ENCODE measurements around the gene TPGS1.

Gene TPGS1, protein sequence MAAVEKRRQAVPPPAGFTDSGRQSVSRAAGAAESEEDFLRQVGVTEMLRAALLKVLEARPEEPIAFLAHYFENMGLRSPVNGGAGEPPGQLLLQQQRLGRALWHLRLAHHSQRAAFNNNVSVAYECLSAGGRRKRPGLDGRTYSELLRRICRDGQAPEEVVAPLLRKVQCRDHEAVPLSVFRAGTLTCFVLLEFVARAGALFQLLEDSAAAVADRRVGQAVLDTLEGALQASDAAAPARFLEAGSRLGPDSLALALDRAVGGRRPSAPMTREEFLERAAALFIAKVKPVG

DNA sequence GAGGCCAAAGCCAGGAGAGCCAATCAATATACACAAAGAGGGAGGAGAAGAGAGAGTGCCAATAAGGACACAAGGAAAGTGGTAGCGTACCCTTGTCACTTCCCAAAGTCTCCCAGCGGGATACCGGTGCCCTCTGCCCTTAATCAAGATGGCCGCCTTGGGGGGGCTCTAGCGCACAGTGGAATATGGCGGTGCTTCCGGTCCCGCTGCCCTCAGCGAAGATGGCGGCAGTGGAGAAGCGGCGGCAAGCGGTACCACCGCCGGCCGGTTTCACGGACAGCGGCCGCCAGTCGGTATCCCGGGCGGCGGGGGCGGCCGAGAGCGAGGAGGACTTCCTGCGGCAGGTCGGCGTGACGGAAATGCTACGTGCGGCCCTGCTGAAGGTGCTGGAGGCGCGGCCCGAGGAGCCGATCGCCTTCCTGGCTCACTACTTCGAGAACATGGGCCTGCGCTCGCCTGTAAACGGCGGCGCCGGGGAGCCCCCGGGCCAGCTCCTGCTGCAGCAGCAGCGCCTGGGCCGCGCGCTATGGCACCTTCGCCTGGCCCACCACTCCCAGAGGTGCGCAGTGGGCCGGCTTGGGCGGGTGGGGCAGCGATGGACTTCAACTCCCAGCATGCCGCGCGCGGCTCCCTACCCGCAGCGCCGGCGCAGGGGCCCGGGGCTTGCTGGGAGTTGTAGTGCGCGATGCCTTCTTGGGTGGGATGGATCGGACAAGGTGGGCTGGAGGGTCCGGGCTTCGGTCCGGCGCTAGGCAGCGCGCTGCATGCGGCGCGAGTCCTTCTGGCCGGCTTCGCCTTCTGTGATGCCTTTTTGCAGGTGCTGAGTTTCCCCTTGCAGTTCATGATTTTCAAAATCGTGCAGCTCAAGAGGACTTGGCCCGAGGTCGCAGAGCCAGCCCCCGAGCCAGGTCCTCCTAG is at the start of gene TPGS1:
TSS of gene TPGS1 (plus strand) at position 212 of the 918 bp plus-strand sequence. CDS start at position 222, 10 bp downstream.
- H3K4me1 ChIP-seq (ENCODE audit: insufficient read depth, low read length) = no peaks in the 10 kb centered on the region
- no peaks in the 10 kb centered on the region; the same call in 1 of the 2 replicates for H3K9me3 ChIP-seq (ENCODE audit: control insufficient read depth, insufficient read depth, low read length)
- peak within 1 kb of the TSS; percentile 84 for H3K9ac ChIP-seq (ENCODE audit: low read depth, low read length)
- no peaks in the 10 kb centered on the region for H3K36me3 ChIP-seq (ENCODE audit: insufficient read depth, low read length)

DNA sequence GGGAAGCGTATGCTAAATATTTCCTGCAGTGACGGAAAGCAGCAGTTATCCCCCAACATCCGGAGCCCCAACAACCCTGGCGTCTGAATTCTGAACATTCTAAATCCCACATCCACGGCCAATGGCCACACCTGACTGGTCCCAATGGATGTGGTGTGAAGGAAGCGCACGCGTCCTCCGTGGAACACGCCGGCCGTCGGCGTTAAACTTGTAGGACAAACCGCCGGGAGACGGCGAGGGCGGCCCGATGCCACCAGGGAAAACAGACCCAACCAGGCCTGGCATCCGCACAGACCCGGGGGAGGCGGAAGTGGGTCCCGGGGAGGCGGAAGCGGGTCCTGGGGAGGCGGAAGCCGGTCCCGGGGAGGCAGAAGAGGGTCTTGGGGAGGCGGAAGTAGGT is 49.7 kb upstream of the TPGS1 start:
- H3K36me3 ChIP-seq (ENCODE audit: insufficient read depth, low read length) = no peaks in the 10 kb centered on the region
- no peak overlapping the region for H3K9ac ChIP-seq (ENCODE audit: low read depth, low read length)
- H3K9me3 ChIP-seq (ENCODE audit: control insufficient read depth, insufficient read depth, low read length) = peaks cover 6% of the 10 kb centered on the region; the same call in 1 of the 2 replicates
- no peaks in the 10 kb centered on the region for H3K4me1 ChIP-seq (ENCODE audit: insufficient read depth, low read length)

DNA sequence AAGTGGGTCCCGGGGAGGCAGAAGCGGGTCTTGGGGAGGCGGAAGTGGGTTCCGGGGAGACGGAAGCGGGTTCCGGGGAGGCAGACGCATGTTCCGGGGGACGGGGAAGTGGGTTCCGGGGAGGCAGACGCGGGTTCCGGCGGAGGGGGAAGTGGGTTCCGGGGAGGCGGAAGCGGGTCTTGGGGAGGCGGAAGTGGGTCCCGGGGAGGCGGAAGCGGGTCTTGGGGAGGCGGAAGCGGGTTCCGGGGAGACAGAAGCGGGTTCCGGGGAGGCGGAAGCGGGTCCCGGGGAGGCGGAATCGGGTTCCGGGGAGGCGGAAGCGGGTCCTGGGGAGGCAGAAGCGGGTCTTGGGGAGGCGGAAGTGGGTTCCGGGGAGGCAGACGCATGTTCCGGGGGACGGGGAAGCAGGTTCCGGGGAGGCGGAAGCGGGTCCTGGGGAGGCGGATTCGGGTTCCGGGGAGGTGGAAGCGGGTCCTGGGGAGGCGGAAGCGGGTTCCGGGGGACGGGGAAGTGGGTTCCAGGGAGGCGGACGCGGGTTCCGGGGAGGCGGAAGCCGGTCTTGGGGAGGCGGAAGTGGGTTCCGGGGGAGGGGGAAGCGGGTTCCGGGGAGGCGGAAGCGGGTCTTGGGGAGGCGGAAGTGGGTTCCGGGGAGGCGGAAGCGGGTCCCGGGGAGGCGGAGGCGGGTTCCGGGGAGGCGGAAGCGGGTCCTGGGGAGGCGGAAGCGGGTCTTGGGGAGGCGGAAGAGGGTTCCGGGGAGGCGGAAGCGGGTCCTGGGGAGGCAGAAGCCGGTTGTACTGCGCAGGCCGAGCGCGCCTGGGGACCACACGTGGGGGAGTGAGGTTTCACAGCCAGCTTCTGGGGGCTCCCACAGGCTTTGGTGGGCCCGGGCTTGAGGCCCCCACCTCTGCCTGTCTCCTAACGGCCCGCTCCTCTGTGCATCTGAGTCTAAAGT is 48.9 kb upstream of the TPGS1 start:
- H3K36me3 ChIP-seq (ENCODE audit: insufficient read depth, low read length) = no peaks in the 10 kb centered on the region
- peaks cover 6% of the 10 kb centered on the region; the same call in 1 of the 2 replicates for H3K9me3 ChIP-seq (ENCODE audit: control insufficient read depth, insufficient read depth, low read length)
- no peak overlapping the region for H3K9ac ChIP-seq (ENCODE audit: low read depth, low read length)
- no peaks in the 10 kb centered on the region for H3K4me1 ChIP-seq (ENCODE audit: insufficient read depth, low read length)

DNA sequence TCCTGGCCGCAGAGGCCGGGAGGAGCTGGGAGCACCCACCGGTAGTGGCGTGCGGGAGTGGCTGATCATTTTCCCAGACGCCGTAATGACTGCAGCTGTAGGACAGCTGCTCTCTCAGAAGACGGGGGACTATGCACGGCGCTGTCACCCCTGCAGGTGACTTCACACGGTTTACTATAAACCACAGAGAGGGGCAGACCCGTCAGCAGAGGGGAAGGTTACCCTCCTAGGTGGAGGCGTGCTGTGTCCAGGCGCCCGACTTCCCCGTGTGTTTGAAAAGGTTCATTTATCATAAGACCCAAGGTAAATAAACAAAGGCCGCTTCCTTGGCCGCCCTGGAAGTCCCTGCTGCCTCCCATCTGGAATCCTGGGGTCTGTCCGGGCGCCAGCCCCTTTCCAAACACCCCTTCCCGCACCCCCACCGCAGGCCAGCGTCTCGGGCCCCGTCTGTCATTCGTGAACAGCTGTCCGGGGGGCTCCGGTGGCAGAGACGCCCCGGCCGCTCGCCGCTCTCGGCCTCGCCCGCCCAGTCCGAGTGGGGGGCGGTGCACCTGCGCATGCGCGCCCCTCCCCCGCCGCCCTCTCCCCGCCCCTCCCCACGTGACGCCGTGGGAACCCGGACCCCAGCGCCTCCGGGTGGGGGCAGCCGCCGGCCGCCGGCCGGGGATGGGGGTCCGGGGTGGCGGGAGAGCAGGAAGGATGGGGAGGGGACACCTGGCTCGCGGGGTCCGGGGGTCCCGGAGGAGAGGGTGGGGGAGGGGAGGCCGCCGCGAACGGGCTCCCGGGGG is 47.4 kb upstream of the TPGS1 start:
- peak overlapping the region; percentile 89 for H3K9ac ChIP-seq (ENCODE audit: low read depth, low read length)
- H3K9me3 ChIP-seq (ENCODE audit: control insufficient read depth, insufficient read depth, low read length) = no peaks in the 10 kb centered on the region
- no peaks in the 10 kb centered on the region for H3K36me3 ChIP-seq (ENCODE audit: insufficient read depth, low read length)
- H3K4me1 ChIP-seq (ENCODE audit: insufficient read depth, low read length) = no peaks in the 10 kb centered on the region

DNA sequence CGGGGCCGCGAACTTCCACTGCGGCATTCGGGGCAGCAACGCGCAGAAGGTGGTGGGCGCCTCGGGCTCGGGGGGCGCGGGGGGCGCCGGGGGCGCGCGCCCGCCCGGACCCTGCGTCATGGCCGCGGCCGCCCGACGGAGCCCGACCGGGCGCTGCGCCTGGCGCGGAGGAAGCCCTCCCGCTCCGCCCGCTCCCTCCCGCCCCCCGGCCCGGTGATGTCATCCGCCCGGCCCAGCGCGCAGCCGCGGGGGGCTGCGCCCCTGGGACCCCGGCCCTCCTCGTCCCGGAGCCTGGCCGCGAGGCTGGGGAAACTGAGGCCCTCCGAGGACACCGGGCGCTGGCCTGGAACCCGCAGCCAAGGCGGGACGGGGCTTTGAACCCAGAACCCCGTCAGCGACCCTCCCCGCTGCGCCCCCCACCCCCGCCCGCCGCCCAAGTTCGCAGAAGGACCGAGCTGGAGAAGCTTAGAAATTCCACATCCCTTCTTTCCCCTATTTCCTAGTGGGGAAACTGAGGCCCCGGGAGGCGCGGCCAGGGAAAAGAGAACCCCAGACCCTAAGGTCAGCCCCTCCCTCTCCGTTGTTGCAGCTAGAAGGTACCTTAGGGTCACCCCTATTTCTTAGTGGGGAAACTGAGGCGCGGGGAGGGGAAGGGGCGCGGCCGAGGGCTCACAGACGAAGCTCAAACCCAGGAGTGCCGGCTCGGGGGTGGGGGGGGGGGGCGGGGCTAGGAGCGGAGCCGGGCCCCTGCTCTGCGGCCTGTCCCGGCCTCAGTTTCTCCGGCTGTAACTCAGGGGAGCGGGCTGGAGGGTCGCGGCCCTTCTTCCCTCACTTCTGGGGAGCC is 46.2 kb upstream of the TPGS1 start, which contains the start of gene SHC2:
TSS of gene SHC2 (minus strand) at position 157 of the 844 bp plus-strand sequence. CDS start at position 120, 37 bp downstream.
- H3K36me3 ChIP-seq (ENCODE audit: insufficient read depth, low read length) = no peaks in the 10 kb centered on the region
- peak within 1 kb of the TSS; percentile 89 for H3K9ac ChIP-seq (ENCODE audit: low read depth, low read length)
- no peaks in the 10 kb centered on the region for H3K4me1 ChIP-seq (ENCODE audit: insufficient read depth, low read length)
- H3K9me3 ChIP-seq (ENCODE audit: control insufficient read depth, insufficient read depth, low read length) = no peaks in the 10 kb centered on the region

DNA sequence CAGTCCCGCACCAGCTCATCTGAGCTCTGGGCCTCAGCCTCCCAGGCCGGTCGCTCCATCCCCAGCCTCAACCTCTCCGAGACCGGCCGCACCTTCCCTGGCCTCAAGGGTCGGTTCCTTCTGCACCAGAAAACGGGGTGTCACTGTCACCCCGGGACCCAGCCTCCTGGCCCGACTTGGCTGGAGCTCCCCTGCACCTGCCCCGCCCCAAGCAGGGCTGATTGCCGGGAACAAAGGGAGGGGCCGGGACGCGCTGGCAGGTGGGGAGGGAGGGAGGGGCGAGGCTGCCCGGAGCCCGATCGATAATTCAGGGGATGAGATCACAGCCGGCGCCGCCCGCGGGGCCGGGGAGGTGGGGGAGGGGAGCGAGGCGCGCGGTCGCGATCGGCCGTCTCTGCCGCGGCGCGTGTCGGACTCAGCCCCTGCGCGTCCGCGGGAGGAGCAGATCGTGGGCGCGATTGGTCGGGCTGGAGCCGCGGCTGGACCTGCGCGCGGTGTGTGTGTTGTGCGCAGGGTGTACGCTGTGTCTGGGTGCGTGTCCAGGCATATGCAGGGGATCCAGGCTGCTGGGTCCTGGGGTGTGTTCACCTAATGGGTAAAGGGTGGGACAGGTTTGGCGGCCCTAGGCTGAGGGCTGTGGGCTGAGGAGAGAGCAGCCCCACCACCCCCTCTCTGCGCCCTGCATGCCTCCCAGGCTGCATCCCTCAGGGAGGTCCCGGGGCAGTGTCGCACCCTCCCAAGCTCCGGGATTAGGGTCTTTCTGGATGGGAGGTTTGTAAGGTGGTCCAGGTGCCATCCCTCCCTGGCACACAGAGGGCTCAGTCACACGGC is 45.4 kb upstream of the TPGS1 start:
- Histone ChIP-seq H3K9ac (ENCODE audit: low read depth, low read length) (peak overlapping the region; percentile 48; the same call in 1 of the 2 replicates), H3K9me3 (ENCODE audit: control insufficient read depth, insufficient read depth, low read length) (no peaks in the 10 kb centered on the region), H3K4me1 (ENCODE audit: insufficient read depth, low read length) (no peaks in the 10 kb centered on the region), H3K36me3 (ENCODE audit: insufficient read depth, low read length) (no peaks in the 10 kb centered on the region)

DNA sequence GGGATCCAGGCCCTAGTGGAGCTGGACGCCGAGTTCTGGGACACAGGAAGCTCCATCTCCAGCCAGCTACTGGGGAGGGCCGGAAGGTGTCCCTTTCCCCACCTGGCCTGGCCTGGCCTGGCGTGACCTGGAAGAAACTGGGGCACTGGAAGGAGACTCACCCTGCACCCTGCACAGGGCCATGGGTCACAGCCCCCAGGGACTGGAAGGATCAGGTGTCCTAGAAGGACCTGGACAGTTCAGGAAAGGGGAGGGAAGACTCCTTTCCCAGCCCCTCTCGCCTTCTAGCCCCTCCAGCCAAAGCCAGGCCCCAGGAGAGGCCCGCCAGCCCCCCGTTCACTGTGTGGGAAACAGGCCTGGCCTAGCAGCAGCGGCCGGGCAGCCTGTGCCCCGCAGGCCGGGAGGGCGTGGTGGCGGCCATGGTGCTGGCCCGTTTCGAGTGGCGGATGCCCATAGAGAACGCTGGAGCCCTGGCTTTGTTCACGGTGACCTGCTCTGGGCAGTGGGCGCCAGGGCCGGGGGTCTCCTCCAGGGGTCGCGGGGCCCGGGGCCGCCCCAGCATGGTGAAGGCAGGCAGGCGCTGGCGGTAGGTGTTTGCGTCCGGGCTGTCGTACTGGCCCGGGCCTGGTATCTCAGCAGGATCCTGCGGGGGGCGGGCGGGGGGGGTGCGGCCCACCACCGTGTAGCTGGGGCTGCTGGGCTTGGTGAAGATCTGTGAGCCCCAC is 43.7 kb upstream of the TPGS1 start:
- Histone ChIP-seq H3K9ac (ENCODE audit: low read depth, low read length) (no peak overlapping the region), H3K4me1 (ENCODE audit: insufficient read depth, low read length) (no peaks in the 10 kb centered on the region), H3K9me3 (ENCODE audit: control insufficient read depth, insufficient read depth, low read length) (no peaks in the 10 kb centered on the region), H3K36me3 (ENCODE audit: insufficient read depth, low read length) (no peaks in the 10 kb centered on the region)

DNA sequence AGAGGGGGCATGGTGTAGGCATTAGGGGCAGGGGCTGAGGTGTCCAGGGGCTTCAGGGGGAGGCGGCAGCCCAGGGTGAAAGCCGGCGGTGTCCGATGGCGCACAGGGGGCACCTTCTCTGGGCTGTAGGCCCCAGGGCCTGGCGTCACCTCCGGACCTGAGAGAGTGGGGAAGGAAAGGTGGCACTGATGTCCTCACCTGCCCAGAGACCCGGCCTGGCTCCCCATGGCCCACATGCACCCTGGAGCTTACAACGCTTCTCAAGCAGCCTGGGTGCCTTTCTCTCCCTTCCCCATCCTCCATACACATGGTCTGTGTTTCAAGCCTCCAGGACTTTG is 43.1 kb upstream of the TPGS1 start:
- no peaks in the 10 kb centered on the region for H3K9me3 ChIP-seq (ENCODE audit: control insufficient read depth, insufficient read depth, low read length)
- H3K9ac ChIP-seq (ENCODE audit: low read depth, low read length) = no peak overlapping the region
- no peaks in the 10 kb centered on the region for H3K36me3 ChIP-seq (ENCODE audit: insufficient read depth, low read length)
- H3K4me1 ChIP-seq (ENCODE audit: insufficient read depth, low read length) = no peaks in the 10 kb centered on the region

DNA sequence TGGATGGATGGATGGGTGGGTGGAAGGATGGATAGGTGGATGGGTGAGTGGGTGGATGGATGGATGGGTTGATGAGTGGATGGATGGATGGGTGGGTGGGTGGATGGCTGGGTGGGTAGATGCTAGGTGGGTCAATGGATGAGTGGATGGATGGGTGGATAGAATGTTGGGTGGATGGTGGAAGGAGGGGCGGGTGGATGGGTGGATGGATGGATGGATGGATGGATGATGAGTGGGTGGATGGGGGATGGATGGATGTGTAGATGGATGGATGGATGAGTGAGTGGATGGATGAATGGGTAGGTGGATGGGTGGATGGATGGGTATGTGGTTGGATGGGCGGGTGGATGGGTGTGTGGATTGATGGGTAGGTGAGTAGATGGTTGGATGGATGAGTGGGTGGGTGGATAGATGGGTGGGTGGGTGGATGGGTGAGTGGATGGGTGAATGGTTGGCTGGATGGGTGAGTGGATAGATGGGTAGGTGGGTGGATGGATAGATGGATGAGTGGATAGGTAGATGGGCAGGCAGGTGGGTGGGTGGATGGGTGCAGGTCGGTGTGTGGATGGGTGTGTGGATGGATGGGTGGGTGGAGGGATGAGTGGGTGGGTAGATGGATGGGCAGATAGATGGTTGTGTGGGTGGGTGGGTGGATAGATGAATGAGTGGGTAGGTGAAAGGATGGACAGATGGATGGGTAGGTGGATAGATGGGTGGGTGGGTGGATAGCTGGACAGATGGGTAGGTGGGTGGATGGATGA is 42.1 kb upstream of the TPGS1 start:
- no peaks in the 10 kb centered on the region for H3K4me1 ChIP-seq (ENCODE audit: insufficient read depth, low read length)
- no peaks in the 10 kb centered on the region for H3K36me3 ChIP-seq (ENCODE audit: insufficient read depth, low read length)
- H3K9ac ChIP-seq (ENCODE audit: low read depth, low read length) = no peak overlapping the region
- H3K9me3 ChIP-seq (ENCODE audit: control insufficient read depth, insufficient read depth, low read length) = no peaks in the 10 kb centered on the region

DNA sequence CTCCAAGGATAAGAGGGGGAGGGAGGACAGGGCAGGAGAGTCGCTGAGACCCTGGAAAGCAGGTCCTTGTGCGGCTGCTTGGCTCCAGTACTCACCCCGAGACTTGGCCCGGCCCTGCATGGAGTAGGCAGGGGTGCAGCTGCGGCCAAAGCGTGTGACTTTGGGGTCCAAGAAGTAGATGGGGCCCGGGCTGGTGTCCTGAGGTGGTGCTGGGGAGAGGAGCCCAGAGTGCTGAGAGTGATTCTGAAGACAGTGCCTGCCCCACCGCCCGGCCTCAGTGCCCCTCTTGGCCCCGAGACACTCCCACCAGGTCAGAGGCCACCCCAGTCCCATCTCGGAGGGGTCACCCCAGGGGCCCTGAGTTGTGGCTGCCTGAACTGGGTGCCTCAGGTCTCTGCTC is 39.7 kb upstream of the TPGS1 start:
- no peaks in the 10 kb centered on the region for H3K4me1 ChIP-seq (ENCODE audit: insufficient read depth, low read length)
- no peaks in the 10 kb centered on the region for H3K36me3 ChIP-seq (ENCODE audit: insufficient read depth, low read length)
- no peaks in the 10 kb centered on the region for H3K9me3 ChIP-seq (ENCODE audit: control insufficient read depth, insufficient read depth, low read length)
- no peak overlapping the region for H3K9ac ChIP-seq (ENCODE audit: low read depth, low read length)

DNA sequence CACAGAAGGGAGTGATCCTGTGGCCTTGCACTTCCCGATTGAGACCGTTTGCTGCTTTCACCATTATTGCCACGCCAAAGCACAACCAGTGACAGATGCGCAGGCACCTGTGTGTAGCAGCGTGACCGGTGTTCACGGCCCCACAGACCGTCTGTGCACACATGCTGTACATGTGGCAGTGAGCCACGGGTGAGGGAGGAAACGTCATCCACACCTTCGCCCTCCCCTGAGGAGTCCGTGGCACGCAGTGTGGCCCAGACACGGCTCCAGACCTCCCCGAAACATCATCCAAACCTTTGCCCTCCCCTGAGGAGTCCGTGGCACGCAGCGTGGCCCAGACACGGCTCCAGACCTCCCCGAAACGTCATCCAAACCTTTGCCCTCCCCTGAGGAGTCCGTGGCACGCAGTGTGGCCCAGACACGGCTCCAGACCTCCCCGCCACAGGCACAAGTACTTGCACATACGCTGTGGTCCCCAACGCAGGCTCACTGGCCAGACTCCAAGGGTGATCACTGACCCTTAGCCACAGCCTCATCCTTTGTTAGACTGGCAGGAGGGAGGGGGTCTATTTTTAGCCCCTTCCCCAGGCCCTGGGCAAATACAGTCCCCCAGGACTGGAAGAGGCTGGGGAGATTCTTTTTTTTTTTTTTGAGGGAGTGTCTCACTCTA is 38.6 kb upstream of the TPGS1 start:
- H3K4me1 ChIP-seq (ENCODE audit: insufficient read depth, low read length) = no peaks in the 10 kb centered on the region
- H3K9ac ChIP-seq (ENCODE audit: low read depth, low read length) = no peak overlapping the region
- no peaks in the 10 kb centered on the region for H3K36me3 ChIP-seq (ENCODE audit: insufficient read depth, low read length)

More for the DNA sequence above, 38.6 kb upstream of the TPGS1 start:
- no peaks in the 10 kb centered on the region for H3K9me3 ChIP-seq (ENCODE audit: control insufficient read depth, insufficient read depth, low read length)

Measured in ES-I3 (cell line).